HG03469 (cell line): ENCODE measurements around the gene BHLHE41.

Experiments
- ATAC-seq: cut with Tn5 transposase; IDR thresholded peaks from one replicate; pipeline ENCODE4 v1.9.1; 2021; ENCODE audit warnings: mild to moderate bottlenecking, moderate library complexity, moderate number of reproducible peaks; ENCODE audit not compliant: unreplicated experiment

The BHLHE41 gene

DNA sequence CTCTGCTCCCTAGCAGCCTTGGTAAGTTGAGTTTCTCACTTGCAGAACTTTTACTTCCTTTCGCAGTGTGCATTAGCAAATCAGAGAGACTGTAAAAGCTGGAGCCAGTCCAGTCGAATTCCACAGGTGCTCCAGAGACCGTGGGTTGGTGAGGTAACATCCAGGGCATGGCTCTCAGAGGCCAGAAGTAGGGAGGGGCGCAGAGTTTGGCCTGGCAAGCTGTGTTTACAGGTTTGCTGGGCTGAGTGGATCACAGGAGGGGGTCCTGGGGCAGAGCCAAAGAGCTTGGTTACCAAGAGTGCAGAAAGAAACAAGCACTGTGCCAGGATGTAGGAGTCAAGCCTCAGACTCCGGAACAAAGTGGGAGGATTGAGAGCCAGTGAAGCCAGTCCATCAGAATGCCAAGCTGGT lies 10.2 kb upstream of the BHLHE41 start:
- ATAC-seq: no peak

DNA sequence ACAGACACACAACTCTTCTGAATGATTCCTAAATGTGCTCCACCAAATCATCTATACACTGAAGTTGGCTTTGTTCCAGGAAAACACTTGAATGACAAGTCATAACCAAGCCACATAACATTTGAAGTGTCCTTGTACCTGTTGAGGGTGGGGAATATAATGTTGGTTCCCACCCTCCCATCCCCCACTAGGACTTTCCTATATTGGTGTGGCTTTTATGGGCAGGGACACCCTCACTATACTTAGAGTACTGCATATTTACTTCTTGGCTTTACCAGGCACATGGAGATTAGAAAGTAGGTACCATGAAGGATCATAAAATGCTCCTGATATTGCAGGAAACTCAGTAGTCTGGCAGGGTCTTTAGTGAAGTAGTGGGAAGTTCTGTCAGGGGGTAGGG lies 9.7 kb upstream of the BHLHE41 start:
- ATAC-seq: no peak

DNA sequence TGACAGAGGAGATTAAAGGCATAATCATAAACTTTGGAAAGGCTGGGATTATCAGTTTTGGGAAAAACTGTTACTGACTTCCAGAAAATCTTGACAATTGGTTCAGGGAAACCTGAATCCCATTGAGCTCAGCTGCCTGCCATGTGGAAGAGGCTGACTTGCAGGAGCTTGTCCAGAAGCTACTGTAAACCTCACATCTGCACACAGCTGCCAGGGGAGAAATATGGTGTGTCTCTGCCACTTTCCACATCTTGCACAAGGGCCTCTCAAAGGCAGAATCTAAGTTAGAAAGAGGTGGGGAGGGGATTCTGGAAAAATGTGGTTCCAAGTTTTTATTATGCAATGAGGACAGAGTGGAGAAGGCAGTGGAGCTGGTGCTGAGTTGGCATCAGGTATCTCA lies 8.7 kb upstream of the BHLHE41 start:
- no peak for ATAC-seq

DNA sequence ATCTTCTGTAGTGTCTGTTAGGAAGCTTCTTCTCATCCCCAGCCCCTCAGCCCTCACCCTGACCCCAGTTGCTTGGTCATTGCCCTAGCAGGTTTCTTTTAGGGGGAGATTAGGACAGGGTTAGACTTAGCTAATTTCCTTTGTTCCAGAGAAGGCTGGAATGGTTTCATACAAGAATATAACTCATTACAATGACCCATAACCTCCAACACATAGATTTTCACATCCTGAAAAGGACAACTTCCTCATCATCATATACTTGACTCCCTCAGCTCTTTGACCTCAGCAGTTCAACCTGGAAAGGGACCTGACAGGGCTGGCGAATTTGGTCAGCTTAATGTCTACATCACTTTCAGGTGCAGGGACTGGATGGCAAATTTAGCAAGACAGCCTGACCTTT lies 8.0 kb upstream of the BHLHE41 start:
- ATAC-seq: no peak

DNA sequence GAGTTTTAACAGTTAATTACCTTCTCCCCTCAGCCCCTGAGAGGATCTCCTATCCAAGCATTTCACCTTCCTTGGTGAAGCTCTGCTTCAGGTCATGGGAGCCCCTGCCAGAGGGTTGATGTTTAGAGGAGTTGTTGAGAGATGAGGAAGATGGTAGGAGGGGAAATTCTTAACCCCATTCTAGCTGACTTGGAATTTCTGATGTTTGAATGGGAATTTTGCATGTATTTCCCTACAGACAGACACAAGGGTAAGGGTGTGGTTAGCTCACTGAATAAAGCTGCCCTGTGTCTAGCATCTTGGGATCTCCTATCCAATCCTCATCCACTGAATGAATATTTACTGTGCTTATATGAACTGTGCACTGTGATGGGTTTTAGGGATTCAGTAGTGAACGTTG lies 7.1 kb upstream of the BHLHE41 start:
- ATAC-seq: no peak

DNA sequence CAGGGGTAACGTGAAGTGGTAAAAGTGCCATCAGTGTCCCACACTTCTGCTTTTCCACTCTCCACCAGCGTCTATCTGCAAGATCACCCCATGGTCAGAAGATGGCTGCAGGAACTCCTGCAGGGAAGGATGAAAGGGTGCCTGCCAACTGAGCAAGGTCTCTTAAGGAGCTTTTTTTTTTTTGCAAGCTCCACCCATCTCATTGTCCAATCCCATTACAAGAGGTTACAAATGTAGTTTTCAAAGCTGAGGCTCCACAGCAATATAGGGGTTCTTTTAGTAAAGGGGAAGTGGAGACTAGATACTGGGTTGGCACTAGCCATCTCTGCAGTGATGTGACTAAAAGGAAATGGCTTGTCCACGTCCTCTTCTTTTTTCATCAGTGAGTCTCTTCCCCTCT lies 5.9 kb upstream of the BHLHE41 start:
- ATAC-seq: no peak

DNA sequence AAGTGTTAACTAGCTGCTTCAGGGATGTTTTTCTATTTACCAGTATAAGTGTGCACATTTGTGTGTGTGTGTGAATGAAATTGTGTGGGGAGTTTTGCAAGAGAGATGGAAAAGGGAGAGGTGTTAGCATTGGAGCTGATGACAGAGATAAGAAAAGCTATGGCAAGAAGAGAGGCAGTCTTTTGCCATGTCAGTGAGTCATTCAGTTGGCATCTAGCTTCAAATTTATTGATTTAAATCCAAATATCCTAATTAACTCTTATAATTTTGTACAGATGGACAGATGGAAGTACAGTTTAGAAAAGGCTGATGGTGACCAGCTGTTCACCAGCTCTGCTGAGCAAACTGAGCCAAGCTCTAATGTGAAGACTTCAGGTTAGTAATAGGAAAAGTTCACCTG lies 3.3 kb upstream of the BHLHE41 start:
- ATAC-seq: no peak

DNA sequence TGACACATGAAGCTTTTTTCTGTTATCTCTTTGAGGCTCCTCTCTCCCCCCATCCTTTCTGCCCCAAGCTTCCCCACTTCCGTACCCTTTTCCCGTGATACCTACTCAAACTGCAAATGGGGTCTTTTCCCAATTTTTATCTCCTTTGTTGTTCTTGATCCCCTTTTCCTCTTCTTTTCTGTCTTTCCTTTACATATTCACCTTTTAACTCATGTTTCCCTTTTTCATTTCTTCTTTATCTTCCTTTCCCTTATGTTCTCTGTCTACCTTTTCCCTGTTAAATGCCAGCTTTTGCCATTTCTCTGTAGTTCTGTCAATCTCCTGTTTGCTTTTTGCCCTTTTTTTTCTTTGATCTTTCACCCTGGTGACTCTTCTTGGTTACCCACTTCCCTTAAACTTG lies 2.6 kb upstream of the BHLHE41 start:
- ATAC-seq: no peak

DNA sequence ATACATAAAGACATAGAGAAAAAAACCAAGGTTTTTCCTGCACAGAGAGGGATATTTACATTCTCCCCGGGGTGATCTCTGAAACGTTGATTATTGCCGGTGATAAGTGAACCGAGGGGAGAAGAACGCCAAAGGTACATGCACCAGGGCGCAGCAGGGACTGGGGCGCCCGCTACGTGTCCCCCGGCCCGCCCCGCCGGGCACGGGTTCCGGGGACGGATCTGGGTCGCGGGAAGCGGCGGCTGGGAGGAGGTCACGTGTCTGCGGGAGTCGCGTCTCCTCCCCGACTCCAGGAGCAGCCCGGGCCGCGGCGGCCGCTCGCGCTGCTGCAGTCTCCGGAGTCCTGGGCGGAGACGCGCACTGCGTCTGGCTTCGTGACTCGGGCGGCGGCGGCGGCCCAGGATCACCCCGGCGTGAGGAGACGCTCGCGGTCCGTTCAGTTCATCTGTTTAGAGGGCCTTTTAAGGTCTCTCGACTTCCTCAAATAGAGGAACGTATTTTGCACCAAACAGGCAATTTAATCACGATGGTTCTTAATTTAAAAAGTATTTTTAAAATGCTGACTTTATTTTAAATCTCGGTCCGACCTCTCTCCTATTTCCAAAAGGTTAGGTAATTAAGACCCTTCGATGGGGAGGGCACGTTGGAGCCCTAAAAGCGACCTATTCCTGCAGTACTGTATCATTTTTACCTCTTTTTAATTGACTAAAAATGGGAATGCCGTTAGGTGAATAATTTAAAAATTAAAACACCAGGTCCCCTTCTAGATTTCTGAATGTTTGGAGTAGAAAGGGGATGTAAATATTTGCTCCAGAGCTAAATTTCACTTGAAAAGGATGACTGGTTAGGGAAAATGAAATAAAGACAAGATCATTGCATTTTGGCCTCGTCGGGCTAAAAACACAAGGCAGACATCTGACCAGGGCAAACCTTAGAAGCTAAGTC lies 1.8 kb upstream of the BHLHE41 start:
- ATAC-seq: peak; percentile 26

DNA sequence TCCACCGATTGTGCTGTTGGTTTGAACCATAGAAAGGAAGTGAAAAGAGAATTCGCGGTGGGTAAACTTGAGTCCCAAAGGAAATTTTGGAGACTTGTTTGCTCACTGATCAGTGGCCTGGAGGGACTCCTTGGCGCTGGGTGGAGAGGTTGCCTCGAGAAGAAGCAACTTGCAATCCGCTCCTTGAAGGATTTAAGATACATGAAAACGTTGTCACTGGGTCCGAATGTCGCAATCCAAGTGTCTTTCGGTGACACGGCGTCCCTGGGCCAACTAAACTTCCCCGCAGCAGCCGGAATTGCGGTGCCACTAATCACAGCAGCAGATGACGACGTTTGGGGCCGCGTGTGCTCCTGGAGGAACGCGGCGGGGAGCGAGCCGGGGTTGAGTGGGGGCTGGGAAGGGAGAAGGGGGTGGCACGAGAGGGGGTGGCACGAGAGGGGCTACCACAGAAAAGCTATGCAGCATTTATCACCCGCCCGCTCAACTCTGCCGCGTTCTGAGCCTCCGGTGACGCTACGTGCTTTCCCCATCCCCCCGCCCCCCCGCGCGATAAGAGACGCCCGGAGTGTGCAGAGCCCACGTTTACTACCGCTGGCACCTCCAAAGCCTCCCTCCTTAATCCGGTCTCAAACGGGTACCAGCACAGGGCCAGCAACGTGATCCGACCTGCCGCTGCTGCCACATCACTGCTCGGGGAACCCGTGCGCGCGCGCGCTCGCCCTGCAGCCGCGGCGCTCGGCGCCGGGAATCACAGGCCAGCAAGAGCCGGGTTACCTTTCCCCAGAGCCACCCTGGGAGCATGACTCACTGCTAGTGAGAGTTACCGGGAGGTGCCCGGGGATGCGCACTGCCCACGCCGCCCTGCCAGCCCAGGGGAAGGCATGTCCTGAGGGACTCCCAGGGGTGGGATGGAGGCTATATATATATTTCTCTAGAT lies 833 bp upstream of the BHLHE41 start:
- peak; percentile 13 for ATAC-seq

DNA sequence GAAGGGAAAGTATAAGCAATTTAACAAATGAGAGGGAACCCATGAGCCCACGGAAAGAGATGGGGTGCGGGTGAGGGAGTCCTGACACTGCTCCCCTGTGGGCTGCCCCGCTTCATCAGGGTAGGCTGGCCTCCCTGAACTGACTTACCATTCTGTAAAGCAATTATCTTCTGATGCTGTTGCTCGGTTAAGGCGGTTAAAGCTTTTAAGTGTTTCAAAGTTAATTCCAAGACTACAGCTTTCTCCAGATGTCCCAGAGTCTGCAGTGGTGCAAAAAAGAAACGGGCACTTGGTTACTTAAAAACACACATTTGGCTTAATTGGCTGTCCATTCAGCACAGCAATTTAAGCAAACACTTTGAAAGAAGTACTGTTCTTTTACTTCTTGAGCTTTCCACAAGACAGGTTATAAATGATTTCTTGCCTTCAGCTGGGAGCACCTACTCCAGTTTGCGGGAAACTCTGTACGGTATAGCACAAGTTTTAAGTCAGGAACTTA lies 1.3 kb downstream of the BHLHE41 start:
- no peak for ATAC-seq

DNA sequence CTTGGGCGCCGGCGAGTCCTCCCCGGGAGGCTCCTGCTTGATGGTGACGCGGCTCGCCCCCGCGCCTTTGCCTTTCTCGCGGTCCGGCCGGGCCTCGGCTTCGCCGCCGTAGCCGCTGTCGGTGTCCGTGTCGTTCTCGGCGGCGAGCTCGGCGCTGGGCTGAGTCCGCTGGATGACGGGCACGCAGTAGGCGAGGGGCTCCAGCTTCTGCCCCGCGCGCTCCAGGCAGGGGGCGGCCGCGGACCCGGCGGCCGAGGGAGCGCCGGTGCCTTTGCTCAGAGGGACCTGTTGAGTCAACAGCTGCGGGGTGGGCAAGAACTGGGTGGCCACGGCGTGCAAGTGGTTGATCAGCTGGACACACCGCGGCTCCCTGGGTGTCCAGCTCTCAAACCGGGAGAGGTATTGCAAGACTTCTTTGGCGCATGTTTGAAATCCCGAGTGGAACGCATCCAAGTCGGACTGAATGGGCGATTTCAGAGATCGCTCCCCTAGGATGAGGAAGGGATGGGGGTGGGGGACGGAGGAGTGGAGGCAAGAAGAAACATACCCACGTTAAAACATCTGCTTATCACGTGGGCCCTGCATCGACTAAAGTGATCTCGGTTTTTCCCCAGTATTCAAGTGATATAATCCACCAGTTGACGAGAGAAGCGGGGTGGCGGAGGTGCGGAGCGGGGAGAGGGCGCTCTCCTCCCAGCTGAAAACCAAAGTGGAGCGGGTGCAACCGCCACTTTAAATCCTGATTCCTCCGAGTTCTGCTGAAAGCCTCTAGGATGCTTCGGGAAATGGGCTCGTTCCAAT lies 2.0 kb downstream of the BHLHE41 start:
- no peak for ATAC-seq

DNA sequence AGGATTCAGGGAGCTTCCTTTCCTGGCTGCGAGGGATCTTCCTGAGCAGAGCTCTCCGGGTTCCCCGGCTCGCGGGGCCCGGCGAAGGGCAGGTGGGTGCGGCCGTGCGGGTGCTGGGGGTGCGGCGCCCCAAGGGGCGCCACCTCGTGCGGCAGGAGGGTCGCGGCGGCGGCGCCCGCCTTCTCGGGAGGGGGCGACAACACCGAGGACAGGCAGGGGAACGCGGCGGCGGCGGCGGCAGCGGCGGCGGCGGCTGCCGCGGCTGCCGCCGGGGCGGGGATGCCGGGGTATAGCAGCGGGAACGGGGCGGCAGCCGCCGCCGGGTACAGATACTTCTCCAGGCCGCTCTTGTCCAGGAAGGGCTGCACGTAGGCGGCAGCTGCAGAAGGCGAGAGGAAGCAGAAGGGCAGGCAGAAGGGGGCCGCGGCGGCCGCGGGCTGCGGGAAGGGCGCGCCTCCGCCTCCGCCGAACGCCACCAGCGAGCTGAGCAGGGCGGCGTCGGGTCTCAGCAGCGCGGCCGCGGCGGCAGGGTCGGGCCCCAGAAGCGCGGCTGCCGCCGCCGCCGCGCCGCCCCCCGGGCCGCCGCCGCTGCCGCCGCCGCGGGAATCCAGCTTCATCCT lies 2.7 kb downstream of the BHLHE41 start:
- ATAC-seq: no peak

DNA sequence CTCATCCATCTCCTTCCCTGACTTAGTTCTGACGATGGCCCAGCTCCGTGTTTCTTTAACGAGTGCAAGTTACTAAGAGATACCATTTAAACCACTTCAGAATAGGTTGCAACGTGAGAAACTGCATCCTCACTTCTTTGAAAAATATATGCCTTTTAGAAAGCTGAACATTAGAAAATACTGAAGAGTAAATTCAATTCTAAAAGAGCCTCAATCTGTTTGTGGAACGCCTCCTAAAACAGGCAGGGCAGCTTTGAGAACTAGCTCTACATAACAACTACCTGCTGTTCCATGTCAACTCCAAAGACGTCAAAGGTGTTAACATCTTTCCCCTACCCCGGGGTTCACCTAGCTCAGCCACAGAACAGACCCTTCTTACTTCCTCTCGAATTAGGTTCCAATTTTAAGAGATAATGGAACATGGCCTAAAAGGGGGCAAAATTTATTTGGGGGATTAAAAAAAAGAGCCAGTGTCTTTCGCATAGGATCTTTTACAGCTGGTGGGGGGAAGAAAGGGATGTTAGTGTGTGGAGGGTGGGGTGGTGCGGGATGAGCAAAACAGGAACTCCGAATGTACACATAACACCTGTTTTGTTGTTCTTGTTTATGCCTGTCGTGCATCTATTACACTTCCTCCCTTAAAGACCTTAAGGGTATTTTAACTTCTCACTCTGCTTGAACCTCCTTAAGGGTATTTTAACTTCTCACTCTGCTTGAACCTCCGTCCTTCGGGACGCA lies 3.3 kb downstream of the BHLHE41 start:
- no peak for ATAC-seq

DNA sequence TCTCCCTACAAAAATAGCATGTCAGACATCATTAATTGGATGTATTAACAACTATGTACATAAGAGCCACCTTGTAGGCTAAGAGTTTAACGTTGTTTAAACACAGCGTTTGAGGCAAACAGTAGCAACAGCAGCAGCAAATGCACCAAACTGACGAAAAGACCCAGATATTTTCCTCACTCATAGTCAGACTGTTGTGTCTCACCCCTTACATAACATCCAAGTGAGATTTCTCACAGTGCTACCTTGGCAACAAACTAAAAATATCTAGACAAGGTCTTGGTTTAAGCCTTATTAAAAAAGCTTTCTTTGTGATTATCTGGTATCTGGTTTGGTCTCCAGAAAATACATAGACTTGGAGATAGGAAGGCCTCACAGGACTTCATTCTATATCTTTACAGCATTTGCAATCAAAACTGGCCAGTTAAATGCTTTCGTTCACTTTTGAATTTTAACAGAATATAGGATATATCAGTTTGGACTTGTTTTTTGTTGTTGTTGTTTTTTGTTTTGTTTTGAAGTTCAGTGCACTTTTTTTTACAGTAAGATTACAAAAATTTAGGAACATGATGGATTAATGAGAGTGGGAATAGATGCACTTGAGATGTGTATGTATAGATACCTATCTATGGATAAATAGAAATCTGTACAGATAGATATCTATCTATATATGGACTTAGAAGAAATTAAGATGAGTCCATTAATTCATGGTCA lies 4.1 kb downstream of the BHLHE41 start:
- no peak for ATAC-seq

DNA sequence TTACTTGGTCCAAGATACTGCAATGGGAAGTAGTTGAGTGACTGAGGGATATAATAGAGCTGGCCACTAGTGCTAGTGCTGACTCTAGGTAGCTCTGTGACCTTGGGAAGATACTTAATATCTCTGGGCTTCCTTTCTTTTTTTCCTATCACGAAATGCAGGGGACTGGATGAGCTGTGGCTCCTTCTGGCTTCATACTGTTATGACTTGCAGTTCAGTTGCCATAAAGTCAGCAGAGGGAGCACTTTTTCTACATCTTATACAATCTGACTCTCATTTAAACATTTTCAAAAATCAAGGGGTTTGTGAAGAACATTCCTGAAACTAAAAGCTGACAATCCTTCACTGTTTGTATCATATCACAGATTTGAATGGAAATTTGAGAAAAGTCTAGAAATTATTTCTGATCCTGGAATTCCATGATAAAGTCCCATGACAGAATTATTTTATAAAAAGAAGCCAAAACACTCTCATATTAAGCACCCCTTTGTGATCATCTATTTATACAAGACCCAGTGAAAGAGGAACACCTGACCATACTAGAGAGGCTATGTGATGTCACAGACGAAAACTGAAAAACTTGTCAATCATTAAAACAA lies 5.3 kb downstream of the BHLHE41 start:
- no peak for ATAC-seq

DNA sequence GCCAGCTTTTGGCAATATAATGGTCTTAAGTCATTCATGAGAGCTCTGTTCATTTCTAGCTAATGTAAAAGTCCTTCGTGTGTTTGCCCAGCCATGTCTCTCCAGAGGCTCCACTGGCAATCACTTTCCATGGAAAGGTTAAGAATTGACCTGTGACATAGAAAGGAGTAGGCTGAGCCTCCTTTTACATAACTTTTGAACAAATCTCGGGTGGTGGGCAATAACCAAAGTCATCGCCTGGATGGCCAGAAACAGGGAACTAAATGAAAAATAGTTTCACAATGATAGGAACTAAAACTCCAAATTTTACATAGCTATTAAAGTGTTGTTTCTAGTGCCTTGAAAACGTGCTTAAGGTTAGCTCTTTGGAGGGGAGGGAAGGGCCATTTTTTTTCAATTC lies 6.5 kb downstream of the BHLHE41 start:
- ATAC-seq: no peak

DNA sequence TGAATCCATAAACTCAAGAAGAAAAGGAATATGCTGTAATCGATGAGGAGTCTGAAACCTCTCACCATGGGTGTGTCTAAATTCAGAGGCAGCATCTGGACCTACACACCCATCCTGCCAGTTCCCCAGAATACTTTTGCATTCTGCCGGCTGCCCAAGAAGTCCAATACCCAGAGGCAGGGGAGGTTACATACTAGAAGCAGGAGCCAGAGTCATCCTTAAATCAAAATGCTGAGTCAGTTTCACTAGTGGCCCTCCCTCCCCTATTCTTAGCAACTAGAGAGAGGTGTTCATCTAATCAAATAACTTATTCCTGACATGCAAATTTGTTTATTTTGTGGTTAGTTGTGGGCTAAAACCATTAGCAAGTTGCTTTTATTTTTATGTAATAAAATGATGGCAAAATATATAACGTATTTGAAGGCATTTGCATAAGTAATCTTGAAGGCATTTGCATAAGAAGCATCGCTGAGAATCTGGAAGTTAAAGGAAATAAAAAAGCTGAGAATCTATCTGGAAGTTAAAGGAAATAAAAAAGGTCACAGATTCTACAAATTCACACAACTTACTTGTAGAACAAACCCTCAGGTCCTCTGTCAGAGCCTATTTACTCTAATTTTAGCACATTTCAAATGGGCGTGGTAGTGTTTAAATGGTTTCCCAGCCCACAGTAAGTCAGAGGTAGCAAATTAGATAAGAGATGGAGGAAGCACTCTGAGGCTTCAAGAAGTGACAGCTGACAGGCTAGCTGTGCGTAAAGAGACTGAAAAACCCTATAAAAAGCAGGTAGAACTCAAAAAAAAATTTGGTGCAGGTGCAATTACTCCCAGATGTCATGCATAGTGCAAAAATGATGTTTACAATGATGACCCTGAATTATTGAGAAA lies 7.8 kb downstream of the BHLHE41 start:
- ATAC-seq: no peak
